NB4 (cell line): ENCODE data around the gene NIPBL.

Experiments
- DNase-seq: peaks from one replicate; pipeline ENCODE4 v3.0.0; 2010; ENCODE audit warnings: low read depth
- H3K4me3 ChIP-seq: one replicate; pipeline ENCODE4 v1.5.1; 2011; ENCODE audit warnings: mild to moderate bottlenecking, low read depth, low read length, moderate library complexity
- MAX ChIP-seq: IDR thresholded peaks from 2 replicates; pipeline ENCODE4 v1.6.1; 2011; ENCODE audit warnings: low read depth, low read length
- MYC ChIP-seq: IDR thresholded peaks from 2 replicates; pipeline ENCODE4 v1.6.1; 2011; ENCODE audit warnings: low read depth, low read length
- POLR2A ChIP-seq: IDR thresholded peaks from 2 replicates; pipeline ENCODE4 v1.6.1; 2011; ENCODE audit warnings: mild to moderate bottlenecking; ENCODE audit not compliant: insufficient read length; ENCODE audit errors: extremely low read depth
- TF ChIP-seq, protein P1 (sequence below): IDR thresholded peaks from one replicate; pipeline ENCODE4 v1.5.1; 2012; ENCODE audit warnings: low read depth, low read length

NIPBL gene

DNA sequence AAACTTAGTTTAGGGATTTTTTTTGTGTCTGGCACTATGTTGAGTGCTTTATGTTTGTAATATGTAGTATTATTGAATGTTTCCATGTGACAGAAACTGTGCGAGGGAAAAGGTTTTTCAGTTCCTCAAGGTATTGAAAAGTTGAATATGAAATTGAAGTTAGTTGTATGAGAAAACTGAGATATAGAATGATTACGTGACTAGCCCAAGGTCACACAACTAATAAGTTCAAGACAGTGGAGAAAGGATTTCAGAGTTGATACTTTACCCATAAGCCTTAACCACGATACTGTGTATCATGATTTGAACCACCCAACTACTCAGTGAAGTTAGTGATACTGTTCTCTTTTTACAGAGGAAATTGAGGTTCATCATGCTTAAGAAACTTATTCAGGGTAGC is 5.7 kb downstream of the NIPBL start:
- DNase-seq = peak; percentile 33
- TF ChIP-seq MYC = no peak
- no peak for TF ChIP-seq MAX
- TF ChIP-seq POLR2A = no peak
- TF ChIP-seq, protein P1, sequence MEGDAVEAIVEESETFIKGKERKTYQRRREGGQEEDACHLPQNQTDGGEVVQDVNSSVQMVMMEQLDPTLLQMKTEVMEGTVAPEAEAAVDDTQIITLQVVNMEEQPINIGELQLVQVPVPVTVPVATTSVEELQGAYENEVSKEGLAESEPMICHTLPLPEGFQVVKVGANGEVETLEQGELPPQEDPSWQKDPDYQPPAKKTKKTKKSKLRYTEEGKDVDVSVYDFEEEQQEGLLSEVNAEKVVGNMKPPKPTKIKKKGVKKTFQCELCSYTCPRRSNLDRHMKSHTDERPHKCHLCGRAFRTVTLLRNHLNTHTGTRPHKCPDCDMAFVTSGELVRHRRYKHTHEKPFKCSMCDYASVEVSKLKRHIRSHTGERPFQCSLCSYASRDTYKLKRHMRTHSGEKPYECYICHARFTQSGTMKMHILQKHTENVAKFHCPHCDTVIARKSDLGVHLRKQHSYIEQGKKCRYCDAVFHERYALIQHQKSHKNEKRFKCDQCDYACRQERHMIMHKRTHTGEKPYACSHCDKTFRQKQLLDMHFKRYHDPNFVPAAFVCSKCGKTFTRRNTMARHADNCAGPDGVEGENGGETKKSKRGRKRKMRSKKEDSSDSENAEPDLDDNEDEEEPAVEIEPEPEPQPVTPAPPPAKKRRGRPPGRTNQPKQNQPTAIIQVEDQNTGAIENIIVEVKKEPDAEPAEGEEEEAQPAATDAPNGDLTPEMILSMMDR = no peak
- peak overlapping the region; percentile 16 for H3K4me3 ChIP-seq

GRCh38 chr5:36883894-36884462 is 7.4 kb downstream of the NIPBL start:
- TF ChIP-seq MAX (no peak), POLR2A (no peak), MYC (no peak)
- TF ChIP-seq, protein P1 = no peak
- no peak for DNase-seq
- no peak overlapping the region for H3K4me3 ChIP-seq

- DNase-seq = no peak
- TF ChIP-seq POLR2A (no peak), MAX (no peak), MYC (no peak)
- TF ChIP-seq, protein P1 = no peak
- no peak overlapping the region for H3K4me3 ChIP-seq
Observed at GRCh38 chr5:36885149-36885548, 8.6 kb downstream of the NIPBL start.

- H3K4me3 ChIP-seq = no peak overlapping the region
- DNase-seq = peak; percentile 62
- no peak for TF ChIP-seq POLR2A
- no peak for TF ChIP-seq MAX
- TF ChIP-seq MYC = no peak
- TF ChIP-seq, protein P1 = no peak
Observed at GRCh38 chr5:36885566-36886485, 9.3 kb downstream of the NIPBL start.

DNA sequence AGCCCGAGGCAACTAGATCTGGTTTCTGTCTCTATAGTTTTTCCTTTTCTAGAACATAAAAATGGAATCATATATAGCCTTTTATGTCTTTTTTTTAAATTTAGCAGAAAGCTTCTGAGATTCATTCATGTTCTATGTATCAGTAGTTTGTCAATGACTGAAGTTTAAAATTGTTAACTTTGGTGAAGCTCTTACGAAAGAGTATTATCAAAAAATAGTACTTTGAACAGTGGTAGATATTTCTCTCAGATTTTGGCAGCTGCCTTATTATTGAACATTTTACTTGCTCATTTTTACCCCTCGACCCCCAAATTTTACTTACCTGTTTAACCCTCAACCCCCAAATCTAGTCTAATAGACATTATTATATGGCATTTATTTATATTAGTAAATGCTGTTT is 10.2 kb downstream of the NIPBL start:
- TF ChIP-seq MAX = no peak
- TF ChIP-seq, protein P1 = no peak
- TF ChIP-seq MYC = no peak
- no peak for TF ChIP-seq POLR2A
- DNase-seq = no peak
- no peak overlapping the region for H3K4me3 ChIP-seq
